ENCODE data around the gene RSPRY1.
A peak's percentile ranks its signal among the peaks of the same experiment; 100 is the strongest.

The RSPRY1 gene

GRCh38 chr16:57283214-57283958 is 97.3 kb downstream of the RSPRY1 start:
- WGBS, 2 experiments, result 74 to 78% methylated on average over 24 of the region's 24 CpGs
- H3K4me3 ChIP-seq (ENCODE audit: insufficient read depth, low read depth, low read length), result no peak overlapping the region
- H3K36me3 ChIP-seq (ENCODE audit: control insufficient read depth, insufficient read depth, low read length), result no peaks in the 10 kb centered on the region
- H3K4me1 ChIP-seq (ENCODE audit: control insufficient read depth, insufficient read depth, low read length), result peaks cover 6% of the 10 kb centered on the region
- no peak overlapping the region for H3K27ac ChIP-seq (ENCODE audit: insufficient read depth, low read depth, low read length, poor library complexity, severe bottlenecking)
- H3K27me3 ChIP-seq (ENCODE audit: control insufficient read depth, insufficient read depth, low read length, poor library complexity, severe bottlenecking), result peaks cover 39% of the 10 kb centered on the region
- no peaks in the 10 kb centered on the region for H3K9me3 ChIP-seq (ENCODE audit: control insufficient read depth, low read length)

GRCh38 chr16:57283959-57284208 is 97.8 kb downstream of the RSPRY1 start:
- Histone ChIP-seq H3K36me3 (ENCODE audit: control insufficient read depth, insufficient read depth, low read length) (no peaks in the 10 kb centered on the region), H3K9me3 (ENCODE audit: control insufficient read depth, low read length) (no peaks in the 10 kb centered on the region), H3K4me1 (ENCODE audit: control insufficient read depth, insufficient read depth, low read length) (peaks cover 6% of the 10 kb centered on the region), H3K4me3 (ENCODE audit: insufficient read depth, low read depth, low read length) (peak overlapping the region; percentile 36), H3K27me3 (ENCODE audit: control insufficient read depth, insufficient read depth, low read length, poor library complexity, severe bottlenecking) (peaks cover 39% of the 10 kb centered on the region), H3K27ac (ENCODE audit: insufficient read depth, low read depth, low read length, poor library complexity, severe bottlenecking) (no peak overlapping the region)
- WGBS, 2 experiments, result 22% methylated on average over 14 of the region's 14 CpGs

- Histone ChIP-seq H3K4me1 (ENCODE audit: control insufficient read depth, insufficient read depth, low read length) (peaks cover 6% of the 10 kb centered on the region), H3K9me3 (ENCODE audit: control insufficient read depth, low read length) (no peaks in the 10 kb centered on the region), H3K27me3 (ENCODE audit: control insufficient read depth, insufficient read depth, low read length, poor library complexity, severe bottlenecking) (peaks cover 39% of the 10 kb centered on the region), H3K36me3 (ENCODE audit: control insufficient read depth, insufficient read depth, low read length) (no peaks in the 10 kb centered on the region), H3K4me3 (ENCODE audit: insufficient read depth, low read depth, low read length) (peak within 1 kb of the TSS; percentile 36), H3K27ac (ENCODE audit: insufficient read depth, low read depth, low read length, poor library complexity, severe bottlenecking) (no peak within 1 kb of the TSS)
- WGBS, 2 experiments, result 1 to 2% methylated on average over 95 of the region's 95 CpGs
These were observed 98.3 kb downstream of the RSPRY1 start, which contains the start of gene PLLP for GRCh38 chr16:57284209-57284951. Gene PLLP, minus strand, starts transcription at chr16:57284672. Its CDS starts 132 bp downstream, at chr16:57284540.

- peak overlapping the region; percentile 36 for H3K4me3 ChIP-seq (ENCODE audit: insufficient read depth, low read depth, low read length)
- peaks cover 10% of the 10 kb centered on the region for H3K4me1 ChIP-seq (ENCODE audit: control insufficient read depth, insufficient read depth, low read length)
- 15 to 16% methylated on average over 16 to 22 of the region's 22 CpGs for WGBS, 2 experiments
- H3K9me3 ChIP-seq (ENCODE audit: control insufficient read depth, low read length), result no peaks in the 10 kb centered on the region
- H3K27ac ChIP-seq (ENCODE audit: insufficient read depth, low read depth, low read length, poor library complexity, severe bottlenecking), result no peak overlapping the region
- no peaks in the 10 kb centered on the region for H3K36me3 ChIP-seq (ENCODE audit: control insufficient read depth, insufficient read depth, low read length)
- H3K27me3 ChIP-seq (ENCODE audit: control insufficient read depth, insufficient read depth, low read length, poor library complexity, severe bottlenecking), result peaks cover 39% of the 10 kb centered on the region
These were observed 98.8 kb downstream of the RSPRY1 start for GRCh38 chr16:57284952-57285363.

- Histone ChIP-seq H3K4me1 (ENCODE audit: control insufficient read depth, insufficient read depth, low read length) (peaks cover 10% of the 10 kb centered on the region), H3K27ac (ENCODE audit: insufficient read depth, low read depth, low read length, poor library complexity, severe bottlenecking) (no peak overlapping the region), H3K4me3 (ENCODE audit: insufficient read depth, low read depth, low read length) (no peak overlapping the region), H3K27me3 (ENCODE audit: control insufficient read depth, insufficient read depth, low read length, poor library complexity, severe bottlenecking) (peaks cover 39% of the 10 kb centered on the region), H3K9me3 (ENCODE audit: control insufficient read depth, low read length) (no peaks in the 10 kb centered on the region), H3K36me3 (ENCODE audit: control insufficient read depth, insufficient read depth, low read length) (no peaks in the 10 kb centered on the region)
- 81 to 83% methylated on average over 5 of the region's 5 CpGs for WGBS, 2 experiments
These were observed 99.2 kb downstream of the RSPRY1 start for GRCh38 chr16:57285379-57285778.

GRCh38 chr16:57289391-57290257 is 103.5 kb downstream of the RSPRY1 start:
- Histone ChIP-seq H3K4me1 (ENCODE audit: control insufficient read depth, insufficient read depth, low read length) (peaks cover 4% of the 10 kb centered on the region), H3K36me3 (ENCODE audit: control insufficient read depth, insufficient read depth, low read length) (no peaks in the 10 kb centered on the region), H3K9me3 (ENCODE audit: control insufficient read depth, low read length) (no peaks in the 10 kb centered on the region), H3K27ac (ENCODE audit: insufficient read depth, low read depth, low read length, poor library complexity, severe bottlenecking) (no peak overlapping the region), H3K27me3 (ENCODE audit: control insufficient read depth, insufficient read depth, low read length, poor library complexity, severe bottlenecking) (peaks cover 12% of the 10 kb centered on the region), H3K4me3 (ENCODE audit: insufficient read depth, low read depth, low read length) (no peak overlapping the region)
- 63 to 69% methylated on average over 14 of the region's 14 CpGs for WGBS, 2 experiments

Data from ectodermal cell (in vitro differentiated cells).